HG03571 (cell line): Measurements from ENCODE around the gene HADH.
"Not testable (repeated sequence)": the region's sequence is repeated elsewhere in the genome, so short reads cannot be mapped to it uniquely, and the experiment has no call there.

Source experiments
- ATAC-seq: cut with Tn5 transposase; IDR thresholded peaks from one replicate; pipeline ENCODE4 v1.9.1; 2021; ENCODE audit not compliant: unreplicated experiment

Gene HADH

GRCh38 chr4:107994894-107995293 lies 5.2 kb downstream of the HADH start:
- ATAC-seq, result no peak

GRCh38 chr4:107996949-107997788 lies 7.5 kb downstream of the HADH start:
- ATAC-seq, result no peak

- no peak for ATAC-seq
These were observed 8.1 kb downstream of the HADH start for GRCh38 chr4:107997794-107998193.

- ATAC-seq, result no peak
These were observed 10.3 kb downstream of the HADH start for GRCh38 chr4:107999932-108000539.

GRCh38 chr4:108001540-108002135 lies 11.9 kb downstream of the HADH start:
- no peak for ATAC-seq

- no peak for ATAC-seq
These were observed 14.4 kb downstream of the HADH start for GRCh38 chr4:108003982-108004515.

- no peak for ATAC-seq
These were observed 15.0 kb downstream of the HADH start for GRCh38 chr4:108004646-108005045.

GRCh38 chr4:108005807-108006206 lies 16.1 kb downstream of the HADH start:
- no peak for ATAC-seq

- no peak for ATAC-seq
These were observed 16.7 kb downstream of the HADH start for GRCh38 chr4:108006361-108006760.

GRCh38 chr4:108007984-108008383 lies 18.3 kb downstream of the HADH start:
- no peak for ATAC-seq

- no peak for ATAC-seq
These were observed 19.0 kb downstream of the HADH start for GRCh38 chr4:108008721-108009120.

- no peak for ATAC-seq
These were observed 20.5 kb downstream of the HADH start for GRCh38 chr4:108010167-108010566.

- ATAC-seq, result not testable (repeated sequence)
These were observed 22.7 kb downstream of the HADH start for GRCh38 chr4:108012382-108012781.

- ATAC-seq, result no peak
These were observed 23.6 kb downstream of the HADH start for GRCh38 chr4:108013327-108013726.

GRCh38 chr4:108013955-108014354 lies 24.3 kb downstream of the HADH start:
- ATAC-seq, result no peak

GRCh38 chr4:108018040-108018883 lies 28.6 kb downstream of the HADH start:
- peak; percentile 69 for ATAC-seq

GRCh38 chr4:108018884-108019187 lies 29.1 kb downstream of the HADH start:
- ATAC-seq, result no peak

- no peak for ATAC-seq
These were observed 34.6 kb downstream of the HADH start for GRCh38 chr4:108024085-108024877.

GRCh38 chr4:108024878-108025165 lies 35.1 kb downstream of the HADH start:
- ATAC-seq, result no peak

GRCh38 chr4:108029016-108029720 lies 39.5 kb downstream of the HADH start:
- ATAC-seq, result no peak
